C4-2B (cell line): ENCODE measurements around the gene CLSTN1.

Source experiments
- ZFX ChIP-seq: fragments of 450-650 bp; IDR thresholded peaks from 2 replicates; pipeline ENCODE4 v1.6.1; 2017
- TF ChIP-seq, protein P1 (sequence below): fragments of 450-650 bp; conservative IDR thresholded peaks from 2 replicates; pipeline ENCODE4 v1.5.1; 2017; ENCODE audit warnings: mild to moderate bottlenecking

DNA sequence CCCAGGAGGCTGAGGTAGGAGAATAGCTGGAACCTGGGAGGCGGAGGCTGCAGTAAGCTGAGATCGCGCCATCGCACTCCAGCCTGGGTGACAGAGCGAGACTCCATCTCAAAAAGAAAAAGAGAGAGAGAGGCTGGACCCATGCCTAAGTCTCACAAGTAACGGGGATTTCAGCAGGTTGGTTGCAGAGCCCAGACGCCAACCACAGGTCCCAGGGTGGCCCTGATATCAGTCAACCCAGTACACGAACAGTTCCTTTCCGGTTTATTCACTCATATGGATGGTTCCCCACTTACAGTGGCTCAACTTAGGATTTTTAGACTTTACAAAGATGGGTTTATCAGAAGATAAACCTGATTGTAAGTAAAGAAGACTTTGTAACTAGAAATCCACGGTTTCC lies 40.9 kb downstream of the CLSTN1 start:
- TF ChIP-seq, protein P1, sequence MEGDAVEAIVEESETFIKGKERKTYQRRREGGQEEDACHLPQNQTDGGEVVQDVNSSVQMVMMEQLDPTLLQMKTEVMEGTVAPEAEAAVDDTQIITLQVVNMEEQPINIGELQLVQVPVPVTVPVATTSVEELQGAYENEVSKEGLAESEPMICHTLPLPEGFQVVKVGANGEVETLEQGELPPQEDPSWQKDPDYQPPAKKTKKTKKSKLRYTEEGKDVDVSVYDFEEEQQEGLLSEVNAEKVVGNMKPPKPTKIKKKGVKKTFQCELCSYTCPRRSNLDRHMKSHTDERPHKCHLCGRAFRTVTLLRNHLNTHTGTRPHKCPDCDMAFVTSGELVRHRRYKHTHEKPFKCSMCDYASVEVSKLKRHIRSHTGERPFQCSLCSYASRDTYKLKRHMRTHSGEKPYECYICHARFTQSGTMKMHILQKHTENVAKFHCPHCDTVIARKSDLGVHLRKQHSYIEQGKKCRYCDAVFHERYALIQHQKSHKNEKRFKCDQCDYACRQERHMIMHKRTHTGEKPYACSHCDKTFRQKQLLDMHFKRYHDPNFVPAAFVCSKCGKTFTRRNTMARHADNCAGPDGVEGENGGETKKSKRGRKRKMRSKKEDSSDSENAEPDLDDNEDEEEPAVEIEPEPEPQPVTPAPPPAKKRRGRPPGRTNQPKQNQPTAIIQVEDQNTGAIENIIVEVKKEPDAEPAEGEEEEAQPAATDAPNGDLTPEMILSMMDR, result no peak
- TF ChIP-seq ZFX, result no peak
